GM12892 (cell line): ENCODE results near the gene TIAM1.

Source experiments
- POLR2A ChIP-seq: IDR thresholded peaks from 2 replicates; pipeline ENCODE4 v1.6.1; 2011; ENCODE audit warnings: low read depth, low read length, control low read depth
- POLR2AphosphoS5 ChIP-seq: IDR thresholded peaks from 2 replicates; pipeline ENCODE4 v1.6.1; 2011; ENCODE audit warnings: low read depth, low read length, control low read depth
- TAF1 ChIP-seq: IDR thresholded peaks from 2 replicates; pipeline ENCODE4 v1.6.1; 2011; ENCODE audit warnings: low read depth, mild to moderate bottlenecking, control low read depth, low read length, borderline replicate concordance

GRCh38 chr21:31078796-31079195, 265.3 kb downstream of the TIAM1 start:
- no peak for TF ChIP-seq POLR2AphosphoS5
- no peak for TF ChIP-seq TAF1
- TF ChIP-seq POLR2A: no peak
